ENCODE results near the gene DCAF17. TPM values are rescaled to one million over a fixed set of nuclear protein-coding genes. Genes with fewer than 3 reads are reported as not detected.
A peak's percentile ranks its signal among the peaks of the same experiment; 100 is the strongest.
"Not testable (repeated sequence)": the region's sequence is repeated elsewhere in the genome, so short reads cannot be mapped to it uniquely, and the experiment has no call there.

DCAF17 gene
- total and polyA plus RNA-seq, 9 donors = 10.5 to 20.0 (median 13.2) TPM

DNA sequence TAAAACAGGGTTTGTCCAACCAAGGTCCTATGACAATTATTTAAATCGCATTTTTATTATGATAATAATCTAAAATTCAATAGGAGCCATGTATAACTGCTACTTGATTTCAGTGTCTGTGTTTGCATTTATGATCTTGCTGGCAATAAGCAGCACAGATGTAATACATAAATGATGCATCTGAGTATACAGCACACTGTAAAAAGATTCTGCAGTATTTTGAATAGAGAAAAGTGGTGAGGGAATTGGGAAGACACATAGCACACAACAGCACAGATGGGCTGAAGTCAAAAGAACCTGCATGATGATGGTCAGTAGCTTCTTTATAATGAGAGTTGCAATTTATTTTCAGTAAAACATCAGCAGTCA is 26.4 kb upstream of the DCAF17 start:
- no peak overlapping the region for H3K27ac ChIP-seq (ENCODE audit: low read length)
- H3K4me3 ChIP-seq (ENCODE audit: low read length) = no peak overlapping the region
- WGBS (ENCODE audit: insufficient coverage) = no CpG with 5 or more reads among the region's 1 CpG
- H3K36me3 ChIP-seq (ENCODE audit: control insufficient read depth, insufficient read depth, low read length) = no peaks in the 10 kb centered on the region
- no peaks in the 10 kb centered on the region for H3K27me3 ChIP-seq (ENCODE audit: control insufficient read depth, insufficient read depth, low read length)
- H3K4me1 ChIP-seq (ENCODE audit: control insufficient read depth, insufficient read depth, low read length) = peaks cover 3% of the 10 kb centered on the region
- peaks cover under 1% of the 10 kb centered on the region for H3K9me3 ChIP-seq (replicated peaks; ENCODE audit: control insufficient read depth, low read depth, low read length)
- peak; percentile 63 for DNase-seq

DNA sequence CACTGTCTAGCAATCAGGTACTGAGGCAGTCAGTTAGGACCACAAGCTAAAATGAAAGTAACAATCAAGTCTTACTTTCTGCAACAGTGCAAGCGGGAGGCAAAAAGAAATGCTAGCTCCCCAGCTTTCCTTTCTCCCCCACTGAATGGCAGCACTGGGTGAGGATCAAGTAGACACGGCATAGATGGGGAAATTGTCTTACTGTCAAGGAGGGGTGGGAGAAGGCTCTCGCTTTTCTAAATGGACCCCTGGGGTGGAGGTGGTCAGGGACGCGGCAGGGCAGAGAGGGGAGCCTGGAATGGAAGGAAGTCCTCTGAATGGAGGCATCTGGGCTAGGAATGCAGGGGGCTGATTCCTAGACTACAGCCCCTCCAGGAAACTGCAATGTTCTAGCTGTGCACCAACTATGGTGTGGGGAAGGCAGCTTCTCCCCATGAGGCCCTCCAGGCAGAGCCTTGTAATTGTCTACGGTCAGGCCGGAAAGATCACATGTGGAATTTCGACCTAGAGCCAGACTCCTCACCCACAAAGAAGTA is 24.5 kb upstream of the DCAF17 start:
- peaks cover 3% of the 10 kb centered on the region for H3K4me1 ChIP-seq (ENCODE audit: control insufficient read depth, insufficient read depth, low read length)
- H3K27me3 ChIP-seq (ENCODE audit: control insufficient read depth, insufficient read depth, low read length) = no peaks in the 10 kb centered on the region
- no peak overlapping the region for H3K27ac ChIP-seq (ENCODE audit: low read length)
- peak overlapping the region; percentile 20 for H3K4me3 ChIP-seq (ENCODE audit: low read length)
- H3K9me3 ChIP-seq (replicated peaks; ENCODE audit: control insufficient read depth, low read depth, low read length) = no peaks in the 10 kb centered on the region
- no peak for DNase-seq
- WGBS (ENCODE audit: insufficient coverage) = 65% methylated on average over 3 of the region's 8 CpGs
- H3K36me3 ChIP-seq (ENCODE audit: control insufficient read depth, insufficient read depth, low read length) = no peaks in the 10 kb centered on the region

DNA sequence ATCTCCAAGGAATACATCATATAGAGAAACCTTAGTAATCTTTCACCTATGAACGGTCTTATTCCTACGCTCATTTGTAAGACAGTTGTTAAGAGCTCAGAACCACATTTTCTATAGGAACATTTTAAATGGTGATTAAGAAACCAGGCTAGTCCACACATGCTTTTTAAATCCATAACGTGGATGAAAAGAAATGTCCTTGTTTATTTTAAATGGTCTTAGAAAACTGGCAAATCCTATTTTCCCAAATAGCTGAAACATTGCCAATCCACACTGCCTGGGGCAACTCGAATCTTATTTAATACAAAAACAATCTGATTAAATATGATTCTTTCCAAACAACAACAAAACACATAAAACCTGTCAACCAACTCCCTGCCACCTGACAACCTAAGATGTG is 23.9 kb upstream of the DCAF17 start:
- Histone ChIP-seq H3K36me3 (ENCODE audit: control insufficient read depth, insufficient read depth, low read length) (no peaks in the 10 kb centered on the region), H3K9me3 (replicated peaks; ENCODE audit: control insufficient read depth, low read depth, low read length) (no peaks in the 10 kb centered on the region), H3K4me1 (ENCODE audit: control insufficient read depth, insufficient read depth, low read length) (peaks cover 3% of the 10 kb centered on the region), H3K4me3 (ENCODE audit: low read length) (no peak overlapping the region), H3K27me3 (ENCODE audit: control insufficient read depth, insufficient read depth, low read length) (no peaks in the 10 kb centered on the region), H3K27ac (ENCODE audit: low read length) (no peak overlapping the region)
- DNase-seq = peak; percentile 33
- no CpG with 5 or more reads among the region's 4 CpGs for WGBS (ENCODE audit: insufficient coverage)

DNA sequence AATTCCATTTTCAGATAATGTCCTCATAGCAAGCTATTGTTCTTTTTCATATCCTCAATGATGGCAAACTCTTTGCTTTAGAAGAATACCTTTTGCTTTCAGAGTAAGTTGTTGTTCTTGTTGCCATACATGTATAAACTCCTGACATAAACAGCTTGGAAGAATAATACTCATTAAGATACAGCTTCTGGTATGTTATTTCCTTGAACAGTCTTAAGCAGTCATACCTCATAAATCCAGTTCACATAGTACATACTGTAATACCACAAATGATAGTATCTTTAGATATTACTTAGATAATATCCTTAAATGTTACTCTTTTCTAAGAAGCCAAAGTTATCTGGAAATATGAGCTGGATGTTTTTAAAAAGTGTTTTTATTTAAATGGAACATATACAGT is 23.4 kb upstream of the DCAF17 start:
- H3K9me3 ChIP-seq (replicated peaks; ENCODE audit: control insufficient read depth, low read depth, low read length) = no peaks in the 10 kb centered on the region
- no peaks in the 10 kb centered on the region for H3K27me3 ChIP-seq (ENCODE audit: control insufficient read depth, insufficient read depth, low read length)
- H3K27ac ChIP-seq (ENCODE audit: low read length) = no peak overlapping the region
- H3K4me3 ChIP-seq (ENCODE audit: low read length) = no peak overlapping the region
- DNase-seq = no peak
- H3K4me1 ChIP-seq (ENCODE audit: control insufficient read depth, insufficient read depth, low read length) = peaks cover 3% of the 10 kb centered on the region
- H3K36me3 ChIP-seq (ENCODE audit: control insufficient read depth, insufficient read depth, low read length) = no peaks in the 10 kb centered on the region

DNA sequence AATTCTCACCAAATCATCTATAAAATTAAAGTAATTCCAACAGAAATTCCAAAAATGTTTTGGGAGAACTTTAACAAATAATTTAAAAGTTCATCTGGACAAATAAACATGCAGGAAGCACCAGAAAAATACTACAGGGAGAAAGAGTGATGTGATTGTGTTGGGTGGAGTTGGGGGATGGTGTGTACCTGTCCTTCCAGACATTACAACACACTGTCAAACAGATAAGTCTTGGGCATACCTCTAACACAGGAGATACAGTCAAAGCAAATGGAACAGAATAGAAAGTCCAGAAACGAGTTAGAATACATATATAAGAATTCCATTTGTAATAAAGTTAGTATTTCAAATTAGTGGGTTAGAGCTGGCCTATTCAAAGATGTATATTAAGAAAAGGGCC is 22.8 kb upstream of the DCAF17 start:
- DNase-seq = no peak
- no peak overlapping the region for H3K4me3 ChIP-seq (ENCODE audit: low read length)
- no peaks in the 10 kb centered on the region for H3K27me3 ChIP-seq (ENCODE audit: control insufficient read depth, insufficient read depth, low read length)
- no peak overlapping the region for H3K27ac ChIP-seq (ENCODE audit: low read length)
- no peaks in the 10 kb centered on the region for H3K9me3 ChIP-seq (replicated peaks; ENCODE audit: control insufficient read depth, low read depth, low read length)
- no CpG with 5 or more reads among the region's 1 CpG for WGBS (ENCODE audit: insufficient coverage)
- H3K36me3 ChIP-seq (ENCODE audit: control insufficient read depth, insufficient read depth, low read length) = no peaks in the 10 kb centered on the region
- H3K4me1 ChIP-seq (ENCODE audit: control insufficient read depth, insufficient read depth, low read length) = peaks cover 3% of the 10 kb centered on the region

DNA sequence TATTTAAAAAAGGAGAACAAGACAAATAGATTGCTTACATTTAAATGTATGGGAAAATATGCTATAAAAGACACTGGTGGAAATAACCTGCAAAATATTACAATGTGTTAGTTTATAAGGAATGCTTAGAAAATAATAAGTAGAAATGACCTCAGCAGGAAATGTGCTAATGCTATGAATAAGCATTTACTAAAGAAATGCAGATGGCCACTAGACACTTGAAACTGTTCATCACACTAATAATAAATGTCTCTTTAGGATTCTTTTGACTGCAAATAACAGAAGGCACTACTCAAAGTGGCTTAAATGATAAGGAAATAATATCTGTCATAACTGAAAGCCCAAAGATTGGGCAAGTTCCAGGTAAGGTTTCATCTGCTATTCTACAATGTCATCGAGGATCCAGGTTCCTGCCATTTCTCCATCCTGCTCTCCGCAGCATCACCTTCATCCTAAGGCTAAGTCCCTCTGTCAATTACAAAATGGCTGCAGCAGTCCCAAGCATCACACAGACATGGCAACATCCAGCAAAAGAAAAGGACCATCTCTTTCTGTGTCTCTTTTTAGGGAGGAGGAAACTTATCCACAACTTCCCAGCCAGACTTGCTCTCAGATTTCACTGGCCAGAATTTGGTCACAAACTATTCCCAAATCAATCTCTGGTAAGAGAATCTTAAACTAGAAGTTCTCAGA is 22.1 kb upstream of the DCAF17 start:
- peaks cover 3% of the 10 kb centered on the region for H3K4me1 ChIP-seq (ENCODE audit: control insufficient read depth, insufficient read depth, low read length)
- peak; percentile 38 for DNase-seq
- no peaks in the 10 kb centered on the region for H3K27me3 ChIP-seq (ENCODE audit: control insufficient read depth, insufficient read depth, low read length)

DNA sequence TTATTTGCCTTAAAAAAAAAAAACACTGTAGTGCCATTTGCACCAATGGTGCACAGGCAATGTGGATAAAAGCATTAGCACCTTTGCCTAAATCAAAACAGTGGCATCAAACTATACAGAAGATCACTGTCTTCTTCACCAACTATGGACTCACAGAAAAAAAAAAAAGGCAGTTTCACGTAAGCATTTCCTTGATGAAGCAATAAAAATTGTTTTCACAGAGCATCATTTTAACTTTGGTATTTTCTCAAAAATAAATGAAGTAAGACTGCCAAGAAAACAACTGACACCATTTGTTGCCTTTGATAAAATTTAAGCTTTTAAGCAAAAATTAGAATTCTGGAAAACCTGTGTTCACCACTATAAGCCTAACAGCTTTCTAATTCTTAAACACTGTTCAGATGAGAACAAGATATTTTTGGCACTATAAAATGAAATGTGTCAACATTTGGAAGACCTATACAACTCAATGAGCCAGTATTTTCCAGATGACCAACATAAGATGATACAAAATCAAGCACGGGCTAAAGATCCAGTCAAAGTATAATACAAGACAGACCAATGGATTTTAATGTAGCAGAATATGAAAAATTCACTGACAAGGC is 21.4 kb upstream of the DCAF17 start:
- peaks cover 3% of the 10 kb centered on the region for H3K4me1 ChIP-seq (ENCODE audit: control insufficient read depth, insufficient read depth, low read length)
- H3K36me3 ChIP-seq (ENCODE audit: control insufficient read depth, insufficient read depth, low read length) = no peaks in the 10 kb centered on the region
- H3K9me3 ChIP-seq (replicated peaks; ENCODE audit: control insufficient read depth, low read depth, low read length) = no peaks in the 10 kb centered on the region
- peak overlapping the region; percentile 8 for H3K27ac ChIP-seq (ENCODE audit: low read length)
- WGBS (ENCODE audit: insufficient coverage) = no CpG with 5 or more reads among the region's 2 CpGs
- DNase-seq = peak; percentile 87
- H3K27me3 ChIP-seq (ENCODE audit: control insufficient read depth, insufficient read depth, low read length) = no peaks in the 10 kb centered on the region
- no peak overlapping the region for H3K4me3 ChIP-seq (ENCODE audit: low read length)

More for the DNA sequence above, 22.1 kb upstream of the DCAF17 start:
- no peak overlapping the region for H3K4me3 ChIP-seq (ENCODE audit: low read length)
- H3K9me3 ChIP-seq (replicated peaks; ENCODE audit: control insufficient read depth, low read depth, low read length) = no peaks in the 10 kb centered on the region
- no peaks in the 10 kb centered on the region for H3K36me3 ChIP-seq (ENCODE audit: control insufficient read depth, insufficient read depth, low read length)
- WGBS (ENCODE audit: insufficient coverage) = 89% methylated on average over 1 of the region's 2 CpGs
- no peak overlapping the region for H3K27ac ChIP-seq (ENCODE audit: low read length)

DNA sequence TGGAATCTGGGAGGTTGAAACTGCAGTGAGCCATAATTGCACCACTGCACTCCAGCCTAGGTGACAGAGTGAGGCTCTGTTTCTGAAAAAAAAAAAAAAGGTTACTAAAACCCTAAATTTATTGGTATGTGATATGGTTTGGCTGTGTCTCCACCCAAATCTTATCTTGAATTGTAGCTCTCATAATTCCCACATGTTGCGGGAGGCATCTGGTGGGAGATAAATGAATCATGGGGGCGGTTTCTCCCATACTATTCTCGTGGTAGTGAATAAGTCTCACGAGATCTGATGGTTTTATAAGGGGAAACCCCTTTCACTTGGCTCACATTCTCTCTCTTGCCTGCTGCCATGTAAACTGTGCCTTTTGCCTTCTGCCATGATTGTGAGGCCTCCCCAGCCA is 19.4 kb upstream of the DCAF17 start:
- WGBS (ENCODE audit: insufficient coverage) = no CpG with 5 or more reads among the region's 4 CpGs
- not testable (repeated sequence) for H3K4me1 ChIP-seq (ENCODE audit: control insufficient read depth, insufficient read depth, low read length); H3K9me3 ChIP-seq (replicated peaks; ENCODE audit: control insufficient read depth, low read depth, low read length); H3K27me3 ChIP-seq (ENCODE audit: control insufficient read depth, insufficient read depth, low read length); H3K36me3 ChIP-seq (ENCODE audit: control insufficient read depth, insufficient read depth, low read length); H3K27ac ChIP-seq (ENCODE audit: low read length); DNase-seq; H3K4me3 ChIP-seq (ENCODE audit: low read length)

DNA sequence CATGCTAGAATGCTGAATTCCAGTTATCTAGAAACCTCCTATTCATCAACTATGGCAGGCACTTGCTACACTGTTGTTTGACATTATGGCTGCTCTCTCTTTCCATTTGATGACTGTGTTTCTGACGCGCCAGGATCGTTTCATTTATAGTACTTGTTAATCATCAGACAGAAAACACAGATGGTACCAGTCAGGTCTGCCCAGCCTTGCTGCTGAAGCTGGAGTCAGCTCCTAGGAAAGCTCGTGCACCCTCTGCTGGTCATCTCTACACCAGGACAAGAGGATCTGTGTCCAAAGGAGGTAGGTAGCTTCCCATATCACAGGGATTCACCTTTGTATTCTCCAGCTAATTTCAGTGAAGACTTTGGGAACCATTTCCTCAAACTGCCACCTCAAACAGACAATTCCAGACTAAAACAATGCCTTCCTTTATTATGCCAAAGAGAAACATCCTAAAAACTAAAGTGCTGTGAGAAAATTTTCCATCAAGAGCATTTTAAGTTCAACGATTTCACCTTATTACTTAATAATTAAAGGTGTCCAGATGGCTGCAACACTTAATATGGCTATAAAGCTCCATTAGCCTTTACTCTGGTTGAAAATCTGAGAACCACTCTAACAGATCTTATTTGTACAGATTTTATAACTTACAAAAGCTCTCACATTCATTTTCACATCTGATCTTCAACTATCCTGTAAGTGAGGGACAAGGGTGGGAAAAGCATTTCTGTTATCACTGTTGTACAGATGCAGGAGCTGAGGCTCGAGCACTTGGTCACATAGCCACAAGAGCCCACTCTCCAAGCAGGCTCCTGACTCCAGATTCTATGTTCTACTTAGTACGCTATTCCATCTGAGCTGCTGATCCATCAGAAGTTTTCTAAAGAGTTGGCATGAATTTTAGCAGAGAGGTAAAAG is 17.8 kb upstream of the DCAF17 start:
- 27% methylated on average over 6 of the region's 7 CpGs for WGBS (ENCODE audit: insufficient coverage)
- Histone ChIP-seq H3K27me3 (ENCODE audit: control insufficient read depth, insufficient read depth, low read length) (no peaks in the 10 kb centered on the region), H3K36me3 (ENCODE audit: control insufficient read depth, insufficient read depth, low read length) (no peaks in the 10 kb centered on the region), H3K27ac (ENCODE audit: low read length) (no peak overlapping the region), H3K4me1 (ENCODE audit: control insufficient read depth, insufficient read depth, low read length) (no peaks in the 10 kb centered on the region), H3K4me3 (ENCODE audit: low read length) (no peak overlapping the region), H3K9me3 (replicated peaks; ENCODE audit: control insufficient read depth, low read depth, low read length) (no peaks in the 10 kb centered on the region)
- DNase-seq = peak; percentile 93

DNA sequence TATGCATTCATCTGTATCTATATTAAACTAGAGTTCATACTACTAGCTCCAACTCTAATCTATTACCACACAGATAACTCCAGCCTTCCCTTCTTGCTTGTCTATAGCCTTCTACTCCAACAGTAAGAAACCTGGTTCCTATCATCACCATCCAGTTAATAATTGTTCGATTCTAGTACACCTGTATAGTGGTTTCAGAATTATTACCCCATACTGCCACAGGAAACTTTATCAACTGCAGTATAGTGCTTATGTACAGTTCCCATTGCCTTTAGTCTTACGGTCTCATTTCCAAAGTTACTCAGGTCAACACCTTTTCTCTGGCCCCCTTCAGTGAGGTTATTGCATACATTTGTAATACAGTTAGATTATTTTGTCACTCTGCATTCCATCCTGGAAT is 14.7 kb upstream of the DCAF17 start:
- H3K9me3 ChIP-seq (replicated peaks; ENCODE audit: control insufficient read depth, low read depth, low read length) = peaks cover 8% of the 10 kb centered on the region
- WGBS (ENCODE audit: insufficient coverage) = no CpG with 5 or more reads among the region's 2 CpGs
- H3K4me1 ChIP-seq (ENCODE audit: control insufficient read depth, insufficient read depth, low read length) = no peaks in the 10 kb centered on the region
- no peak overlapping the region for H3K27ac ChIP-seq (ENCODE audit: low read length)
- no peaks in the 10 kb centered on the region for H3K36me3 ChIP-seq (ENCODE audit: control insufficient read depth, insufficient read depth, low read length)
- no peak for DNase-seq
- H3K4me3 ChIP-seq (ENCODE audit: low read length) = no peak overlapping the region
- no peaks in the 10 kb centered on the region for H3K27me3 ChIP-seq (ENCODE audit: control insufficient read depth, insufficient read depth, low read length)

Data from muscle of leg (tissue), 11 donors.